GM15510 (cell line): ENCODE results near the gene NTM.

Experiments used
- POLR2A ChIP-seq: IDR thresholded peaks from 3 replicates; pipeline ENCODE4 v1.6.1; 2011; ENCODE audit warnings: borderline replicate concordance; ENCODE audit not compliant: insufficient read length; ENCODE audit errors: extremely low read depth

Gene NTM

DNA sequence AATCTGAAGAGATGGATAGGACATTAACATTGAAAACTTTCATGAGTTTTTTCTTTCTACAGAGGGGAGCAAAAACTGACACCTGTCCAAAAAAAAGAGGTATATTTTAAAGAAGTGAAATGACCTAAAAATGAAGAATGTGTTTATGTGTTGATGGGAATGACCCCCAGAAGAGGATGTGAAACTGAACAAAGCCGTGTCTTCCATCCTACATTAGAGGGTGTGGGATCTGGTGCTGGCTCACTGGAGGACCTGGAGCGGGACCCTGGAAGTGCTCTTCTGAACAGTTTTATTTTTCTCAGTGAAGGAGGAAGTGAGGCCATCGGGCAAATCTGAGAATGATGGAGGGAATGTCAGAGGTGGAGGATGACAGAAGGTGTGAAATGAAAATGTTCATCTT is 470.1 kb downstream of the NTM start:
- no peak for TF ChIP-seq POLR2A

- no peak for TF ChIP-seq POLR2A
Measured at GRCh38 chr11:131841028-131841427, 470.6 kb downstream of the NTM start.

- no peak for TF ChIP-seq POLR2A
Measured at GRCh38 chr11:131841925-131842635, 471.7 kb downstream of the NTM start.

DNA sequence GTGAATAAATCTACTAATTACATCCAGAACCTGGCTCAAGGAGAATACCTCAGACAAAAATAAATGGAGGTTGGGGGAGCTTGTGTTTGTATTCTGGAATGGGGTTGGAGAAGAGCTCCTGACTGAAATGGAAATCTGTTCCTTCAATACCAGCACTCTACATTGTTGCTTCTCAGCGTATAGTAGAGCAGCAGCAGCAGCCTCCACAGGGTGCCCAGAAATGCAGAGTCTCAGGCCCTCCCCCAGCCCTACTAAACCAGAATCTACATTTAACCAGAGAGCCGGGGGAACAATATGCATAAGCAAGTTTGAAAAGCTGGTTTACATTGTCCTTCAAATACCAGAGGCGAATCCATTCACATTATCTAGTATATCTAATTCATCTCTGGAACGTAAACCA is 474.8 kb downstream of the NTM start:
- no peak for TF ChIP-seq POLR2A

- TF ChIP-seq POLR2A = no peak
Measured at GRCh38 chr11:131849485-131849884, 479.1 kb downstream of the NTM start.

DNA sequence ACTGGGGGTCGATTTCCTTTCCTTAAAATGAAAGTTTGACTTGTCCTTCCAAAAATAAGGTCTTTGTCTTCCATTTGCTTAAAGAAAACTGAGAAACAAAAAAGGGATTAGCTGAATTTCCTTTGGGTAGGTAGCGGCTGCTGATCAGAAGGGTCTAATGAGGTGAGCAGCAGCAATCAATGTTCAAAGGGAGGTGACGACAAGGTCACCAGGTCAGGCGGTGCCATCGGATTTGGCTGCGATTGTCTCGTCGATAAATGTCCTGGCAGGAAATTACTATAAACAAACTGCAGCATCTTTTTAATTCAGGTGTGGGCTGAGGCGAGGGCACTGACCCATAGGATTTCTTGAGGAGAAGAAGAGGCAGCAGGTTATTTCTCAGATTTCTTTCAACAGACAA is 480.1 kb downstream of the NTM start:
- TF ChIP-seq POLR2A = no peak

- no peak for TF ChIP-seq POLR2A
Measured at GRCh38 chr11:131851964-131852755, 481.7 kb downstream of the NTM start.

GRCh38 chr11:131852757-131853156 is 482.3 kb downstream of the NTM start:
- TF ChIP-seq POLR2A = no peak

DNA sequence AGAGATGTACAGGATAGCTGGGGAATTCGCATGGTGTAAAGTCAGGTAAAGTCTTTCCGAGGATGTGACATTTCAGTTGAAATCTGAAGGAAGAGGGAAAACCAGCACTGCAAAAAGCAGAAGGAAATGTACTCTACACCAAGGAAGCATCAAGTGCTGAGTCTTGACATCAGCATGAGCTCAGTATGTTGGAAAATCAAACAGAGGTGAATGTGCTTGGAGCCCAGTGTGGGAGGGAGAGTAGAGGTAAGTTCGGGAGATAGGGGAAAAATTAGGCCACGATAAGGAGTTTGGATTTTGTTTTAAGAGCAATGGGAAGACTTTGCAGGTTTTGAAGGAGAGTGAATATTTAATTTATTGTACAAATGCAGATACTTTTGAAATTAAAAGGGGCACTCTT is 484.0 kb downstream of the NTM start:
- TF ChIP-seq POLR2A = no peak

DNA sequence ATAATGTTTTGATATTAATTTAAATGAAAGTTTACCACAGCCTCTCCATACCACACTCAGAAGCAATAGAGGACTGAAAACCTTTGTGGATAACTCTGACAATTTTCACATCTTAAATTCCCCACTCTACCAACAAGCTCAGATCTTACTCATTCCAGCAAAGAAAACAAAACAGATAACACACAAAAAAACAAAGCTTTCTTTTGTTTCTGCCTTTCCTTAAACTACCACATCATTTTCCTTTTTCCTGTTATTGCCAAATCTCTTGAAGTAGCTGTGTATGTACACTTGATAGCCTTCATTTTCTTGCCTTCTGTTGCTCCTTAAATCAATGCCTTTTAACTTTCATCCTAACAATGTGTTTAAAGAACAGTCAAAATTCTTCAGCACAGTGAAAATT is 484.9 kb downstream of the NTM start:
- TF ChIP-seq POLR2A = no peak

GRCh38 chr11:131857246-131857645 is 486.8 kb downstream of the NTM start:
- no peak for TF ChIP-seq POLR2A

GRCh38 chr11:131858505-131858904 is 488.1 kb downstream of the NTM start:
- TF ChIP-seq POLR2A = no peak

DNA sequence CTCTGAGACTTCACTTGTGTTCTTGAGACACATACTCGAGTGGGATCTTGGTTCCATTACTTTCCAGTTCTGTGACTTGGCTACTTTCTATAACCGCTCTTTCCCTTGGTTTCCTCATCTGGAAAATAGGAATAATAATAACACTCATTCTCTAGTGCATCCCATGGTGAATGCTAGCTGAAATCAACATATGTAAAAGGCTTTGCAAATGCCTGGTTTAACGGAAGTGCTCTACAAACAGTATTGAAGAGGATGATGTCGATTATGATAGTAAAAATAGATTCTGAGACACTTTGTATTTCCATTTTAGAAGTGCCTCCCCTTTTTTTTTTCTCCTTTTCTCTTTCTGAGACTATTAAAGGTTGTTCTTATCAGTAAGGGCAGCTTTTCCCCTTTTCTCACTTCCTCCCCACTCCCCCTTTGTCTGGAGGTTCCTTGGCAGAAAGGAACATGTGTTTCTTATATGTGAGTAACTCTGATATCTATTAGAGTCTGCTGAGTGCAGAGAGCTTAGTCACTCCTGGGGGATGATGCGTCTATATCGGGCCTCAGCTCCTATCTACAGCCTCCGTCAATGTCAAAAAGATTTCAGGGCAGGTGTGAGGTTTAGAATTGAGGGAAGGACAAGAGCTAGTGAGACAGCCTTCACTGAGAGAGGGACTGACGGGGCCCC is 489.3 kb downstream of the NTM start:
- no peak for TF ChIP-seq POLR2A

GRCh38 chr11:131864228-131864627 is 493.8 kb downstream of the NTM start:
- TF ChIP-seq POLR2A = no peak

DNA sequence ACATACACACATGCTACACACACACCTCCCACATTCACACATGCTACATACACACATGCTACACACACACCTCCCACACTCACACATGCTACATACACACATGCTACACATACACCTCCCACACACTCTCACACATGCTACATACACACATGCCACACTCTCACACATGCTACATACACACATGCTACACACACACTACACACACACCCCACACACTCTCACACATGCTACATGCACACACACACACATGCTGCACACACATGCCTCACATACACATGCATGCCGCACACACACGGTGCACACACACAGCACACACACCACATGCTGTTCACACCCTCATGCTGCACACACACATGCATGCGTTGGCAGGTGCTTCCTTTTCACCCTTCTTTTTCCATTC is 495.4 kb downstream of the NTM start:
- no peak for TF ChIP-seq POLR2A

DNA sequence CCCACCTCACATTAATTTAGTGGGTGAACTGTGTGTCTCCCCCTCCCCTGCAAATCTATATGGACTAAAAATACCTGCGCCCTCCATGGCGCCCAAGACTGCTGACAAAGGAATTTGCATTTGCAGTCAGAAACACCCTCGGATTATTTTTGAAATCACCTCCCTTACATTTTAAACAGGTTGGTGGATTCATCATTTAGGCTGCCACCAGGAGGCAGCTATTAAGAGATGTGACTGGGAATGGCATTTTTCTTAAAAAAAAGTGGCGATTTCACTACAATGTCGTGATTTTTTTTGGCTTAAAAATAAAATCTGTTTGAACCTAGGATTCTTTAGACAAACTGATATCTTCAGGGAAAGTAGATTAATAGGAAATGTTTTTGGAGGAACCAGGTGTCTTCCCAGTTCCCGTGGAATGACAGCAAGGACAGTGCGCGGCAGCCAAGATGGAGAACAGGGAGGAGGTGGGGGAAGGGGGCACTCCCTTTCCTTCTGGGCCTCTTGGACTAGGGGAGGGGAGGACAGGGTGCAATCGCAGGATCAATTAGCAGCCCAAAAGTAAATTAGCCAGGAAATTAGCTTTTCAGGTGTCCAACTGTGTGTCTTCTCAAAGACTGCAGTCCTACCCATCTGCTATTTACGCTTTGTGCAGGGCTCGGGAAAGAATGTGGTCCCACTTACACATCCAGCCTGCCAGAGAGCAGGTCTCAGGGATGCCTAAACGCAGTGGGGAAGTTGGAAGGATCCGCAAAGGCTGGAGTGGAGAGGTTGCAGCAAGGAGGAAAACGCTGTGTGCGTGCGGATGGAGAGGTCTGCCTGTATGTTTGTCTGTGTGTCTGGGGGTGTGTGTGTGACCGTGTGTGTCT is 496.4 kb downstream of the NTM start:
- TF ChIP-seq POLR2A = no peak
